GM23248 (cell line): ENCODE measurements around the gene ARHGAP44.
"Not testable (repeated sequence)": the region's sequence is repeated elsewhere in the genome, so short reads cannot be mapped to it uniquely, and the experiment has no call there.

ENCODE experiments used
- EZH2 ChIP-seq: fragments of 200-600 bp; sonication (generic); IDR thresholded peaks from 2 replicates; pipeline ENCODE4 v1.6.1; 2018; ENCODE audit warnings: antibody characterized with exemption, mild to moderate bottlenecking; ENCODE audit not compliant: insufficient read depth, poor library complexity, severe bottlenecking
- EZH2phosphoT487 ChIP-seq: fragments of 200-600 bp; sonication (generic); IDR thresholded peaks from 2 replicates; pipeline ENCODE4 v1.6.1; 2018; ENCODE audit warnings: antibody characterized with exemption, moderate library complexity, mild to moderate bottlenecking, low read depth; ENCODE audit not compliant: insufficient read depth

DNA sequence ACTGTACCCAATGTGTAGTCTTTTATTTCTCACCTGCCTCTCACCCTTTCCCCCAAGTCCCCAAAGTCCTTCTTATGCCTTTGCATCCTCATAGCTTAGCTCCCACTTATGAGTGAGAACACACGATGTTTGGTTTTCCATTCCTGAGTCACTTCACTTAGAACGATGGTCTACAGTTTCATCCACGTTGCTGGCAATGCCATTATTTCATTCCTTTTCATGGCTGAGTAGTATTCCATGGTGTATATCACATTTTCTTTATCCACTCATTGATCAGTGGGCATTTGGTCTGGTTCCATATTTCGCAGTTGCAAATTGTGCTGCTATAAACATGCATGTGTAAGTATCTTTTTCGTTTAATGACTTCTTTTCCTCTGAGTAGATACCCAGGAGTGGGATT, 89.8 kb downstream of the ARHGAP44 start:
- not testable (repeated sequence) for TF ChIP-seq EZH2, EZH2phosphoT487
